GM10266 (cell line): ENCODE data around the gene EPHA2.
"Not testable (repeated sequence)": the region's sequence is repeated elsewhere in the genome, so short reads cannot be mapped to it uniquely, and the experiment has no call there.

Source experiments
- DNase-seq: peaks from one replicate; pipeline ENCODE4 v3.0.0; 2012; ENCODE audit errors: extremely low spot score
- TF ChIP-seq, protein P1 (sequence below): IDR thresholded peaks from 2 replicates; pipeline ENCODE4 v1.5.1; 2012; ENCODE audit warnings: mild to moderate bottlenecking, low read depth; ENCODE audit not compliant: control insufficient read depth, insufficient read depth; ENCODE audit errors: missing control alignments

The EPHA2 gene

DNA sequence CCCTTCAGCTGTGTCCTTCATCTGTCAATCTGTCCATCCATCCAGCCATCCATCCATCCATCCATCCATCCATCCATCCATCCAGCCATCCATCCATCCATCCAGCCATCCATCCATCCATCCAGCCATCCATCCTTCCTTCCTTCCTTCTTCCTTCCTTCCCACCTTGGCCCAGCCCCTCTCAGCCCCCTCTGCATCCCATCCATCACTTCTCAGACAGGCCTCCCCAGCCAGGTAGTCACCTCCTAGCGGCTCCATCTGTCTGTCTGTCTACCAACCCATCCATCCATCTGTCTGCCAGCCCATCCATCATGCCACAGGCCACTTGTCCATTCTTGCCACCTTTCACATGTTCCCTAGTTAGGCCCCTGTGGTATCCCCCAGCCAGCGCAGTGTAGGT is 10.2 kb upstream of the EPHA2 start:
- DNase-seq: no peak
- TF ChIP-seq, protein P1, sequence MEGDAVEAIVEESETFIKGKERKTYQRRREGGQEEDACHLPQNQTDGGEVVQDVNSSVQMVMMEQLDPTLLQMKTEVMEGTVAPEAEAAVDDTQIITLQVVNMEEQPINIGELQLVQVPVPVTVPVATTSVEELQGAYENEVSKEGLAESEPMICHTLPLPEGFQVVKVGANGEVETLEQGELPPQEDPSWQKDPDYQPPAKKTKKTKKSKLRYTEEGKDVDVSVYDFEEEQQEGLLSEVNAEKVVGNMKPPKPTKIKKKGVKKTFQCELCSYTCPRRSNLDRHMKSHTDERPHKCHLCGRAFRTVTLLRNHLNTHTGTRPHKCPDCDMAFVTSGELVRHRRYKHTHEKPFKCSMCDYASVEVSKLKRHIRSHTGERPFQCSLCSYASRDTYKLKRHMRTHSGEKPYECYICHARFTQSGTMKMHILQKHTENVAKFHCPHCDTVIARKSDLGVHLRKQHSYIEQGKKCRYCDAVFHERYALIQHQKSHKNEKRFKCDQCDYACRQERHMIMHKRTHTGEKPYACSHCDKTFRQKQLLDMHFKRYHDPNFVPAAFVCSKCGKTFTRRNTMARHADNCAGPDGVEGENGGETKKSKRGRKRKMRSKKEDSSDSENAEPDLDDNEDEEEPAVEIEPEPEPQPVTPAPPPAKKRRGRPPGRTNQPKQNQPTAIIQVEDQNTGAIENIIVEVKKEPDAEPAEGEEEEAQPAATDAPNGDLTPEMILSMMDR: no peak

- DNase-seq: no peak
- TF ChIP-seq, protein P1: no peak
Observed at GRCh38 chr1:16165548-16165947, 9.7 kb upstream of the EPHA2 start.

DNA sequence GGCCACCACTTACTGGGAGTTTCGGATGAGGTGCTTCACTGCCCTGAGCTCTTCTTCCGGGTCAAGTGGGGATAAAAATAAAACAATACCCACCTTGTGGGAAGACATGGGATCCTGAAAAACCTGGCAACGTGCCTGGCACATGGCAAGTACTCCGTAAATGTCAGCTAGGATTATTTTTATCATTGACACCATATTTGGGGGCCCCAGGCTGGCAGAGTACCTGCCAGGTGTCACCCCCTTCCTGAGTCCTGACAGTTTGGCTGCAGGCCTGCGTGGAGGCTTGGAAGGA is 9.2 kb upstream of the EPHA2 start:
- no peak for DNase-seq
- TF ChIP-seq, protein P1: no peak

DNA sequence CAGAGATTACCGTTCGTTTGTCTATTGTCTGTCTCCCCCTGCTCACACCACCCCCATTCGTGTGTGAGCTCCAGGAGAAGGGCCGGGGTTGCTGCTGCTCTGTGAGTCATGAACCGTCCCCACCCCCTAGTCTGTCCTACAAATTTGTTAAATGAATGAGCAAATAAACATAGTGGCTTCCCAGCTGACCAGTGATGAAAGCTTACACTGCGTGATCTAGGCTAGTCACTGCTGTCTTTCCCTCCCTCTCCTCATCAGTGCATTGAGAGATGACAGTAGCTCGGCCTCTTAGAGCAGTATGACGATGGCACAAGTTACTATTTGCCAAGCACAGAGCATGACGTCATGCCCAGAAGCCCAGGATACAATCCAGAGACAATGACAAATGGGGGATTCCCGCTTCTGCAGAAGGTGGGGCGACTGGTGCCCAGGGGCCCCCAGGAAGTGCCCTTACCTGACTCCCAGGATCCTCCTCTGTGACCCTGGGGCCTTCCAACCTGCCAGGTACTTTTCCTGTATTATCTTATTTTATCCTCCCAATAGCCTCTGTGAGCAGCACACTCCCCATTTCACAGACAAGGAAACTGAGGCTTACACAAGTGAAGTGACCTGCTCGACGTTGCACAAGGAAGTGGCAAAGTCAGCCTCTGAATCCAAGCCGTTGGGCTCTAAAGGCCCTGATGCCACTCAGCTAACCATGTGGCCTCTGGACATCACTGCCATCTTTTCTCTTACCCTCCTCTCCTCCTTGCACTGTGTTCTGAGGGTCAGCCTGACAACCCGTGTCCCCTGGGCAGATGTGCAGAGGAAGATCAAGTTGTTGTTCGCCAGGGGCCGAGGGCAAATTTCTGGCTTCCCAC is 8.6 kb upstream of the EPHA2 start:
- no peak for DNase-seq

DNA sequence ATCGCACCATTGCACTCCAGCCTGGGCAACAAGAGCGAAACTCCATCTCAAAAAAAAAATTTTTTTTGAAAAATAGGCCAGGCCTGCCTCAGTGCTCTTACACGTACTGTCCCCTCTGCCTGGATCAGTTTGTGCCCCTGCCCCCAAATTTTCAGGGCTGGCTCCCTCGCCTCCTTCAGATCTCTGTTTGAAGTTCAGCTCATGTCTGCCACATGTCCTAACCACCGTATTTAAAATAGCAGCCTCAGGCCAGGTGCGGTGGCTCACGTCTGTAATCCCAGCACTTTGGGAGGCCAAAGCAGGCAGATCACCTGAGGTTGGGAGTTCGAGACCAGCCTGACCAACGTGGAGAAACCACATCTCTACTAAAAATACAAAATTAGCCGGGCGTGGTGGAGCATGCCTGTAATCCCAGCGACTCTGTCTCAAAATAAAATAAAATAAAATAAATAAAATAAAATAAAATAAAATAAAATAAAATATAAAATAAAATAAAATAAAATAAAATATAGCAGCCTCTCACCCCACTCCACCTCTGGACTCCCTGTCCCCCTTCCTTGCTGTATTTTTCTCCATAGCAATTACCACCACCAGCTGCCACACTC is 7.8 kb upstream of the EPHA2 start:
- not testable (repeated sequence) for DNase-seq

More for the DNA sequence above, 8.6 kb upstream of the EPHA2 start:
- TF ChIP-seq, protein P1: no peak

GRCh38 chr1:16162163-16162822 is 6.4 kb upstream of the EPHA2 start:
- no peak for DNase-seq
- TF ChIP-seq, protein P1: no peak

DNA sequence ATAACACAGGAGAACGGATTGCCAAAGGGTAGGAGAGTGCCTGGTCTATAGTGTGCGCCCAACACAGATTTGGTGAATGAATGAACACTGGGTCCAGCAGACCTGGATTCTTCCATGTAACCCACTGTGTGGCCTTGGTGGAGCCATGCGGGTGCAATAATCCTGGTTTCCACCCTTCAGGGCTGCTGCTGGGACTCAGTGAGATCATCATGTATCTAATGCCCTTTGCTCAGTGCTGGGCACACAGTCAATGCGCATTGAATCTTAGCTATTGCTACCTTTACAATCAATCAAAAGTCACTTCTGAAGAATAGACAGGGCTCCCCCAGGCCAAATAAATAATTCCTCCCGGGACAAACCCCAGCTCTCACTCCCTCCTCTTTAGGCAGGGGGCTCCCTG is 5.8 kb upstream of the EPHA2 start:
- DNase-seq: no peak
- TF ChIP-seq, protein P1: no peak
